ENCODE data around the gene BLTP1.

The BLTP1 gene

GRCh38 chr4:122172266-122172665 lies 20.1 kb downstream of the BLTP1 start:
- no peak for DNase-seq

- no peak for DNase-seq
Observed at GRCh38 chr4:122178961-122179360, 26.8 kb downstream of the BLTP1 start.

- DNase-seq: no peak
Observed at GRCh38 chr4:122195718-122196117, 43.6 kb downstream of the BLTP1 start.

All from inflammatory macrophage treated with lipopolysaccharide for 1 hour (primary cell).